ENCODE results near the gene PGLYRP3.

DNA sequence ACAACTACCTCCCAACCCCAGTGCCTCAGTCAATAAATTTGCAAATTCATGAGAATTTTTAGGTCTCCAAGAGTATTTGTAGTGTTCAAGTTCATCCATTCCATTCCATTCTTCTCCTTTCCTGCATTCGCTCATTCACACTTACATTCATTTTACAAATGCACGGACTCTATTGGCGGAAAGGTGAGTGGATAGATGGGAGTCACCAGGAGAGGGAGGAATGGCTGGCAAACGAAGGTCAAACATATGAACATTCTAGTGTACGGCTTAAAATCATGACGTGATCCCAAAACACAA lies 50.7 kb downstream of the PGLYRP3 start:
- TF ChIP-seq EP300 (conservative IDR thresholded peaks at IDR 0.05; ENCODE audit: poor library complexity, severe bottlenecking), result no peak
- no peak for TF ChIP-seq EZH2 (IDR thresholded peaks at IDR 0.05; ENCODE audit: borderline replicate concordance, insufficient read depth, low read length, poor library complexity, severe bottlenecking)
